ENCODE measurements around the gene OR11H6.

Gene OR11H6

DNA sequence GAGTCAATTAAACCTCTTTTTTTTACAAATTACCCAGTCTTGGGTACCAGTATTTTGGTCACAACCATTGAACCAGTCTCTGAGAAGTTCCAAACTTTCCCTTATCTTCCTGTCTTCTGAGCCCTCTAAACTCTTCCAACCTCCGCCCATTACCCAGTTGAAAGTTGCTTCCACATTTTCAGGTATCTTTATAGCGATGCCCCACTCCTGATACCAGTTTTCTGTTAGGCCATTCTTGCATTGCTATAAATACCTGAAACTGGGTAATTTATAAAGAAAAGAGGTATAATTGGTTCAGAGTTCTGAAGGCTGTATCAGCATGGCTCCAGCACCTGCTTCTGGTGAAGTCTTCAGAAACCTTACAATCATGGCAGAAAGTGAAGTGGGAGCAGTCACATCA, 50.6 kb downstream of the OR11H6 start:
- no peak for DNase-seq

Measured in right forelimb (tissue), 1 donor.